Fibroblast of lung (primary cell): Measurements from ENCODE around the gene FHAD1. TPM values are rescaled to one million over a fixed set of nuclear protein-coding genes. Genes with fewer than 3 reads are reported as not detected.

Source experiments
- DNase-seq, 2 donors: peaks; one replicate each; pipeline versions ENCODE4 v3.0.0 to v3.0.0-alpha.2; 2010; ENCODE audit warnings: low read depth in 2 of 2
- H2AFZ ChIP-seq: 2 replicates; pipeline ENCODE4 v1.5.1; 2012; ENCODE audit warnings: low read length, control low read depth, inconsistent platforms
- H3K27ac ChIP-seq: 2 replicates; pipeline ENCODE4 v1.5.1; 2011; ENCODE audit warnings: low read length, control low read depth; ENCODE audit not compliant: insufficient read depth
- H3K27me3 ChIP-seq: 2 replicates; pipeline ENCODE4 v1.5.1; 2011; ENCODE audit warnings: mild to moderate bottlenecking, low read length; ENCODE audit not compliant: control insufficient read depth, insufficient read depth
- H3K36me3 ChIP-seq: 2 replicates; pipeline ENCODE4 v1.5.1; 2011; ENCODE audit warnings: low read length; ENCODE audit not compliant: control insufficient read depth, insufficient read depth
- H3K4me1 ChIP-seq: 2 replicates; pipeline ENCODE4 v1.5.1; 2011; ENCODE audit warnings: low read length; ENCODE audit not compliant: control insufficient read depth, insufficient read depth; ENCODE audit errors: extremely low read depth
- H3K4me2 ChIP-seq: 2 replicates; pipeline ENCODE4 v1.5.1; 2011; ENCODE audit warnings: low read length, control low read depth; ENCODE audit not compliant: insufficient read depth; ENCODE audit errors: extremely low read depth
- H3K4me3 ChIP-seq, 4 experiments: fragments of 200-600 bp in 1 of 4; sonication (generic) in 1 of 4; replicated peaks in 1 of 4; 2 replicates each; pipeline ENCODE4 v1.5.1; 2011 to 2016; ENCODE audit warnings: low read length in 4 of 4, low read depth in 3 of 4, mild to moderate bottlenecking in 3 of 4, control low read depth in 2 of 4, inconsistent platforms in 1 of 4, mixed read lengths in 1 of 4; ENCODE audit not compliant: insufficient read depth in 1 of 4; ENCODE audit errors: control extremely low read depth in 1 of 4
- H3K79me2 ChIP-seq: 2 replicates; pipeline ENCODE4 v1.5.1; 2012; ENCODE audit warnings: mild to moderate bottlenecking, low read length, inconsistent platforms; ENCODE audit not compliant: control insufficient read depth, insufficient read depth
- H3K9ac ChIP-seq: 2 replicates; pipeline ENCODE4 v1.5.1; 2011; ENCODE audit warnings: mild to moderate bottlenecking, low read length, control low read depth; ENCODE audit not compliant: insufficient read depth
- H3K9me3 ChIP-seq: 2 replicates; pipeline ENCODE4 v1.5.1; 2012; ENCODE audit warnings: low read depth, low read length; ENCODE audit not compliant: control insufficient read depth, insufficient read depth
- H4K20me1 ChIP-seq: 2 replicates; pipeline ENCODE4 v1.5.1; 2011; ENCODE audit warnings: low read length; ENCODE audit not compliant: control insufficient read depth, insufficient read depth; ENCODE audit errors: extremely low read depth
- CTCF ChIP-seq, 2 donors: IDR thresholded peaks in 1 of 2; conservative IDR thresholded peaks in 1 of 2; 1 replicate in 1 of 2; 2 replicates in 1 of 2; pipeline ENCODE4 v1.5.1; 2011 to 2012; ENCODE audit warnings: low read length in 2 of 2, control low read depth in 1 of 2, inconsistent platforms in 1 of 2, low read depth in 1 of 2, mild to moderate bottlenecking in 1 of 2
- EZH2 ChIP-seq: IDR thresholded peaks from 2 replicates; pipeline ENCODE4 v1.5.1; 2012; ENCODE audit warnings: low read length, control low read depth, mild to moderate bottlenecking; ENCODE audit errors: missing control alignments
- polyA plus RNA-seq, 2 donors: library from polyadenylated mRNA; depleted of rRNA in 1 of 2; stranded (reverse) in 1 of 2; unstranded in 1 of 2; fragments of >200 nt; gene quantifications; 2 replicates each; pipeline ENCODE4 v1.2.1, GENCODE V29; 2011 to 2012; ENCODE audit warnings: missing spikeins in 1 of 2
- total RNA-seq: library from RNA; depleted of rRNA; stranded (reverse); fragments of >200 nt; gene quantifications from 2 replicates; pipeline ENCODE4 v1.2.1, GENCODE V29; 2014

Gene FHAD1
- total and polyA plus RNA-seq, 2 donors (not counting 1 experiment from before 2014, with no cell fraction given) = 0.09 to 0.66 TPM

- no peaks in the 10 kb centered on the region for H3K4me1 ChIP-seq
- H3K79me2 ChIP-seq = no peaks in the 10 kb centered on the region
- no peaks in the 10 kb centered on the region for H3K36me3 ChIP-seq
- no peaks in the 10 kb centered on the region for H3K27me3 ChIP-seq
- no peak for DNase-seq
- H3K9ac ChIP-seq = no peak overlapping the region
- no peak overlapping the region for H2AFZ ChIP-seq
- H3K9me3 ChIP-seq = no peaks in the 10 kb centered on the region
- H3K4me2 ChIP-seq = no peak overlapping the region
- H3K4me3 ChIP-seq = no peak overlapping the region
- no peaks in the 10 kb centered on the region for H4K20me1 ChIP-seq
- TF ChIP-seq EZH2 = no peak
- TF ChIP-seq CTCF (conservative IDR thresholded peaks at IDR 0.05 in 1 of 2, IDR thresholded peaks at IDR 0.05 in 1 of 2; ENCODE audit: low read depth in 1 of 2, low read length in 2 of 2) = no peak
- no peak overlapping the region for H3K27ac ChIP-seq
Observed at GRCh38 chr1:15220825-15221431, 26.1 kb upstream of the FHAD1 start.

GRCh38 chr1:15222653-15223303 lies 24.2 kb upstream of the FHAD1 start:
- no peaks in the 10 kb centered on the region for H3K27me3 ChIP-seq
- no peaks in the 10 kb centered on the region for H4K20me1 ChIP-seq
- no peak overlapping the region for H3K9ac ChIP-seq
- no peak overlapping the region for H3K4me3 ChIP-seq
- no peak overlapping the region for H2AFZ ChIP-seq
- no peak overlapping the region for H3K27ac ChIP-seq
- DNase-seq = no peak
- H3K9me3 ChIP-seq = no peaks in the 10 kb centered on the region
- H3K4me2 ChIP-seq = no peak overlapping the region
- H3K79me2 ChIP-seq = no peaks in the 10 kb centered on the region
- TF ChIP-seq EZH2 = no peak
- no peak for TF ChIP-seq CTCF (conservative IDR thresholded peaks at IDR 0.05 in 1 of 2, IDR thresholded peaks at IDR 0.05 in 1 of 2; ENCODE audit: low read depth in 1 of 2, low read length in 2 of 2)
- no peaks in the 10 kb centered on the region for H3K4me1 ChIP-seq
- H3K36me3 ChIP-seq = no peaks in the 10 kb centered on the region

- Histone ChIP-seq H3K27ac (no peak overlapping the region), H4K20me1 (no peaks in the 10 kb centered on the region), H3K27me3 (no peaks in the 10 kb centered on the region), H2AFZ (no peak overlapping the region), H3K36me3 (no peaks in the 10 kb centered on the region), H3K4me1 (no peaks in the 10 kb centered on the region), H3K4me3 (no peak overlapping the region), H3K79me2 (no peaks in the 10 kb centered on the region), H3K4me2 (no peak overlapping the region), H3K9ac (no peak overlapping the region), H3K9me3 (no peaks in the 10 kb centered on the region)
- DNase-seq = no peak
- TF ChIP-seq CTCF (conservative IDR thresholded peaks at IDR 0.05 in 1 of 2, IDR thresholded peaks at IDR 0.05 in 1 of 2; ENCODE audit: low read depth in 1 of 2, low read length in 2 of 2) = no peak
- TF ChIP-seq EZH2 = no peak
Observed at GRCh38 chr1:15224259-15224869, 22.7 kb upstream of the FHAD1 start.
